Measurements from ENCODE around the gene ATP5F1C.
A peak's percentile ranks its signal among the peaks of the same experiment; 100 is the strongest.

The ATP5F1C gene

GRCh38 chr10:7817576-7817975 lies 29.6 kb downstream of the ATP5F1C start:
- ChIA-PET CTCF (interaction anchor here (0.5 to 4.0 kb wide), 7 partner anchors 9 to 58 kb away, joined by 3 to 17 read pairs (median 5); partner anchors contain the start of genes ATP5F1C and KIN), POLR2A (interaction anchor here (0.6 kb wide), 1 partner anchor 30 kb away, joined by 3 read pairs; the partner anchor contains the start of genes ATP5F1C and KIN)
- DNase-seq (ENCODE audit: extremely low spot score) = no peak
- no peak for TF ChIP-seq CTCF (IDR thresholded peaks at IDR 0.05; ENCODE audit: control extremely low read depth, extremely low read depth, low read depth, missing control alignments)

GRCh38 chr10:7817984-7818294 lies 30.0 kb downstream of the ATP5F1C start:
- CTCF ChIA-PET = interaction anchor here (0.5 to 4.0 kb wide), 7 partner anchors 9 to 59 kb away, joined by 3 to 17 read pairs (median 5); partner anchors contain the start of genes ATP5F1C and KIN
- POLR2A ChIA-PET = interaction anchor here (0.6 kb wide), 1 partner anchor 30 kb away, joined by 3 read pairs; the partner anchor contains the start of genes ATP5F1C and KIN
- no peak for TF ChIP-seq CTCF (IDR thresholded peaks at IDR 0.05; ENCODE audit: control extremely low read depth, extremely low read depth, low read depth, missing control alignments)
- no peak for DNase-seq (ENCODE audit: extremely low spot score)

DNA sequence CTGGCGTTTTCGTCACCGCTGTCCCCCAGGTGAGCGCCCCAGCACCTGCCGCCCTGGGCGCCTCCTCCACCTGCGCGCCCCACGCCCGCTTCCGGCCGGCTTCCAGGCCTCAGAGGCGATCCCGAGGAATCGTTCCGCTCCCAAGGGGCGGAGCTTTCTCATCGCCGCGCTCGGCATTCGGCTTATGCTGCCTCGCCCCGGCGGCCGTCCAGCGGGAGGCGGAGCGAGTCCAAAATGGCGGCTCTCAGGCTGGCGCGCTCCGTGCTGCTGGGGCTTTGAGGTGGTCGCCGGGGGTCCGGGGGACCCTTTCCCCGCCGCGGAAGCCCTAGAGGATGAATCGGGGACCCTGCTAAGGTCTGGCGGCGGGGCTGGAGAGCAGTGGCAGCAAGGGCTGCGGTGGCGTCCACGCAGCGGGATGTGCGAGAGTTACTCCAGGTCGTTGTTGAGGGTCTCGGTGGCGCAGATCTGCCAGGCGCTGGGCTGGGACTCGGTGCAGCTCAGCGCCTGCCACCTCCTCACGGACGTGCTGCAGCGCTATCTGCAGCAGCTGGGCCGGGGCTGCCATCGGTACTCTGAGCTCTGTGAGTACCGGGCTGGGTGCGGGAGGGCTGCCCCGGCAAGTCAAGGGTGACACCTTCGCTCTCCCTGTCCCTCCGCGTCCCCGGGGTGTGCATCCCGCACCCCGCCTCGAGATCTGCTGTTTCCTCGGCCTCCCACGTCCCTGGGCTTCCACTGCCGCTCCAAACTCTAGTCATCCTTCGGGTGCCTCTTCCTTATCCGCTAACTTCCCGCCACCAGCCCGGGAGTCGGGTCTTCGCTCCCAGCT lies 30.5 kb downstream of the ATP5F1C start, which contains the start of gene TAF3:
Gene TAF3 (plus strand): TSS at position 211 of the 826 bp plus-strand sequence. CDS start 205 bp downstream, at position 416.
- ChIA-PET POLR2A (interaction anchor here (0.6 kb wide), 1 partner anchor 31 kb away, joined by 3 read pairs; the partner anchor contains the start of genes ATP5F1C and KIN), CTCF (interaction anchor here (0.7 to 4.0 kb wide), 11 partner anchors 10 to 293 kb away, joined by 3 to 17 read pairs (median 4); partner anchors contain the start of genes ATP5F1C and KIN)
- no peak for TF ChIP-seq CTCF (IDR thresholded peaks at IDR 0.05; ENCODE audit: control extremely low read depth, extremely low read depth, low read depth, missing control alignments)
- peak; percentile 95 for DNase-seq (ENCODE audit: extremely low spot score)

- POLR2A ChIA-PET = no interaction called here
- CTCF ChIA-PET = interaction anchor here (0.7 to 4.0 kb wide), 9 partner anchors 9 to 294 kb away, joined by 3 to 17 read pairs (median 4); no protein-coding TSS in a partner anchor
- TF ChIP-seq CTCF (IDR thresholded peaks at IDR 0.05; ENCODE audit: control extremely low read depth, extremely low read depth, low read depth, missing control alignments) = peak; percentile 45
- peak; percentile 49 for DNase-seq (ENCODE audit: extremely low spot score)
These were observed 31.1 kb downstream of the ATP5F1C start for GRCh38 chr10:7819121-7819460.

DNA sequence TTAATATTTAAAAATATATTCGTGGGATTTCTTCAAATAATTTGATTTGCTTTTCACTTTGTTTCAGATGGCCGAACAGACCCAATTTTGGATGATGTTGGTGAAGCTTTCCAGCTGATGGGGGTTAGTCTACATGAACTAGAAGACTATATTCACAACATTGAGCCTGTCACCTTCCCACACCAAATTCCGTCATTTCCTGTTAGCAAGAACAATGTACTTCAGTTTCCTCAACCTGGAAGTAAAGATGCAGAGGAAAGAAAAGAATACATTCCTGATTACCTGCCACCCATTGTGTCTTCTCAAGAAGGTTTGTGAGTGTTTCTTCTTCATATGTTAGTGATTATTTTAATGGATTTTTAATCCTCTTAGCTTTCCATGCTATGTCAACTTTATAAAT lies 36.3 kb downstream of the ATP5F1C start:
- no peak for DNase-seq (ENCODE audit: extremely low spot score)
- ChIA-PET POLR2A (interaction anchor here (0.7 kb wide), 1 partner anchor 299 kb away, joined by 3 read pairs; no protein-coding TSS in a partner anchor), CTCF (interaction anchor here (1.1 to 1.5 kb wide), 2 partner anchors 15 to 139 kb away, joined by 3 read pairs; no protein-coding TSS in a partner anchor)
- no peak for TF ChIP-seq CTCF (IDR thresholded peaks at IDR 0.05; ENCODE audit: control extremely low read depth, extremely low read depth, low read depth, missing control alignments)

DNA sequence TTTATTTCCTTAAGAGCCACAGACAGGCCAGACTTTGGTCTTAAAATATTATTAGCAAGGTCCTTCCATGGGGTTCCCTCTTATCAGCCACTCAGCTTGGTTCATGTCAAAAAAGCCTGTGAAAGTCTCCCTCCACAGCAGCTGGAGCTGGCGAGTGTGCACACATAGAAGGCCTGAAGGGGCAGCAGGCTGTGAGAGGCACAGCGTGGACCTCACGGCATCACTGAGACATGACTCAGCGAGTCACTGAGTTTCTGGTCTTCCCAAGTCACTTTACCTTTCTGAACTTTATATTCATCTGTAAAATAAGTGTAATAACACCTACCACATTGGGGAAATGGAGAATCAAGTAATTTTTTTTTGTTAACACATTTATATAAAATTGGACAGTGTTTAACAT lies 39.0 kb downstream of the ATP5F1C start:
- DNase-seq (ENCODE audit: extremely low spot score) = no peak
- ChIA-PET POLR2A (no interaction called here), CTCF (no interaction called here)
- TF ChIP-seq CTCF (IDR thresholded peaks at IDR 0.05; ENCODE audit: control extremely low read depth, extremely low read depth, low read depth, missing control alignments) = no peak

All from GM10248 (cell line).